GM18907 (cell line): ENCODE results near the gene RTP5.
"Not testable (repeated sequence)": the region's sequence is repeated elsewhere in the genome, so short reads cannot be mapped to it uniquely, and the experiment has no call there.

Source experiments
- ATAC-seq: cut with Tn5 transposase; IDR thresholded peaks from one replicate; pipeline ENCODE4 v1.9.1; 2021; ENCODE audit warnings: mild to moderate bottlenecking, moderate library complexity; ENCODE audit not compliant: unreplicated experiment

RTP5 gene

DNA sequence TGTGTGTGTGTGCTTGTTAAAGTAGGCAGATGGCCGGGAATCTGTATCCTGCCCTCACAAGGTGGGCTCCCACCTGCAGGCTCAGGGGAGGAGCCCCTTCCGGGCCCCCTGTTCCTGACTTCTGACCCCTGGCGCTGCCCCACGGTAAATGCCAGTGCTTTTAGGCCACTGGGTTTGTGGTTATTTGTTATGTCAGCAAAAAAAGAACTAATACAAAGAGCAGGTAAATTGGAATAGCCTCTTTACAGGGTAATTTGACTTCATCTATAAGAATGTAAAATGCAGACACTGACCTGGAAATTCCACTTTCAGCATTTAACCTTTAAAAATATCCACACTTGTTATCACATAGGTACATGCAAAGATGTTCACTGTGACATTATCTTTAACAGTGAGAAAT lies 44.2 kb downstream of the RTP5 start:
- no peak for ATAC-seq

DNA sequence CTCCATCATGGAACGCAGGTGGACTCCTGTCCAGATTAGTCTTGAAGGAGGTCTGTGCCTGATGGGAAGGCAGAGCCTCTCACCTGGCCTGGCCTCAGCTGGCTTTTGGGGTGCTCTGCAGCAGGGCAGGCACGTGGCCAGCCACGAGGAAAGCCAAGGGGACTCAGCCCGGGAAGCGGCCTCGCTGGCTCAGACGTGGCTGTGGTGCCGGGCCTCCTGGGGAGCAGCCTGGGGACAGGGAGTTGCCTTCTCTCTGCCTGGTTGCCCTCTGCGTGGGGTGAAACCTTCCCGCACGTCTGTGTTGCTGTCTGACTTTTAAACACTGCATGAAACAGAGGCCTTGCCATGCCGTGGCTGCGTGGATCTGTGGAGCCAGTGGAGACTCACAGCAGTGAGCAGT lies 45.0 kb downstream of the RTP5 start:
- no peak for ATAC-seq

DNA sequence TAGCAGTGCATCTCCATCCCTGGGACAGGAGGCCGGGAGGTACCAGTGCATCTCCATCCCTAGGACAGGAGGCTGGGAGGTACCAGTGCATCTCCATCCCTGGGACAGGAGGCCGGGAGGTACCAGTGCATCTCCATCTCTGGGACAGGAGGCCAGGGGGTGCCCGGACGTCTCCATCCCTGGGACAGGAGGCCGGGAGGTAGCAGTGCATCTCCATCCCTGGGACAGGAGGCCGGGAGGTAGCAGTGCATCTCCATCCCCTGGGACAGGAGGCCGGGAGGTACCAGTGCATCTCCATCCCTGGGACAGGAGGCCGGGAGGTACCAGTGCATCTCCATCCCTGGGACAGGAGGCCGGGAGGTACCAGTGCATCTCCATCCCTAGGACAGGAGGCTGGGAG lies 52.1 kb downstream of the RTP5 start:
- not testable (repeated sequence) for ATAC-seq

DNA sequence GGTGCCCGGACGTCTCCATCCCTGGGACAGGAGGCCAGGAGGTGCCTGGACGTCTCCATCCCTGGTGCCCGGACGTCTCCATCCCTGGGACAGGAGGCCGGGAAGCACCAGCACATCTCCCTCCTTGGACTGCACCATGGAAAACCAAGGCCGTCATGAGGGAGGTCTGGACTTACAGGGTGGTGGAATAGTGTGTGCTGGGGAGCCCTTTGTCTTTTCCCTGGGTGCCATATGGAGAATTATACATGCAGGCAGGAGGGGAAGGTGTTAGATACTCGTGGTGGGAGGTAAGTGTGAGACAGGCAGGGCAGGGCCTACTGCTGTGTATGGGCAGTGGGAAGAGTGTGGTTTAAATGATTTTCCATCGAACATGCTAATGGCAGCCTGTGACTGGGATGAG lies 52.9 kb downstream of the RTP5 start:
- no peak for ATAC-seq

DNA sequence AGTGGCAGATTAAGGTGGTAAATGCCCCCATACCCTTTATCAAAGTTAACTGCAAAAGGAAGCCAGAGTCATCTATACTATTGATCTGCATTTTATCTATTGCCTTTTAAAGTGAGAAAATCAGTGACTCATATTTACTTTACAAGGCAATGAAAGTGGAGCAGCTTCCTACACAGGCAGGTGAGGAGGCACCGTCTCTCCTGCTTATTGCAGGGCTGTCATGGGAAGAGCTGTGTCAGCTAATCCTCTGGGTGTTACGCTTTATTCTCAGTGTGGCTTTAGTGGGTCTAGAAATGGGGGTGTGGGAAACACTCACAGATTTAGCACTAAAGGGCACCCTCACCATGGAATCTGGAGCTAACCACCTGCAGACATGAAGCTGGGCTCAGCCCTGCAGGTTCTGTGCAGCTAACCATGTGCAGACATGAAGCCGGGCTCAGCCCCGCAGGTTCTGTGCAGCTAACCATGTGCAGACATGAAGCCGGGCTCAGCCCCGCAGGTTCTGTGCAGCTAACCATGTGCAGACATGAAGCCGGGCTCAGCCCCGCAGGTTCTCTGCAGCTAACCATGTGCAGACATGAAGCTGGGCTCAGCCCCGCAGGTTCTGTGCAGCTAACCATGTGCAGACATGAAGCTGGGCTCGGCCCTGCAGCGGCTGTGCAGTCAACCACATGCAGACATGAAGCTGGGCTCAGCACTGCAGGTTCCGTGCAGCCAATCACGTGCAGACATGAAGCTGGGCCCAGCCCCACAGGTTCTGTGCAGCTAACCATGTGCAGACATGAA lies 53.5 kb downstream of the RTP5 start:
- not testable (repeated sequence) for ATAC-seq
